GM23338 (cell line): ENCODE data around the gene RMC1. TPM values are rescaled to one million over a fixed set of nuclear protein-coding genes. Genes with fewer than 3 reads are reported as not detected.

ENCODE experiments used
- ATAC-seq: fragments of 200-7000 bp; cut with Tn5 transposase; 3 replicates; pipeline ENCODE4 v1.9.1; 2020
- DNase-seq: peaks from one replicate; pipeline ENCODE4 v3.0.0-alpha.2; 2015; ENCODE audit warnings: low spot score
- H2AFZ ChIP-seq: fragments of 200-600 bp; sonication (generic); 2 replicates; pipeline ENCODE4 v1.8.0; 2016; ENCODE audit warnings: antibody characterized with exemption, mild to moderate bottlenecking, moderate library complexity
- H3F3A ChIP-seq: fragments of 200-600 bp; sonication (generic); replicated peaks from 2 replicates; pipeline ENCODE4 v1.8.0; 2017; ENCODE audit warnings: antibody characterized with exemption, mixed run types, low read depth
- H3K27ac ChIP-seq: fragments of 200-600 bp; sonication (generic); 2 replicates; pipeline ENCODE4 v1.6.1; 2016; ENCODE audit warnings: low read depth
- H3K27me3 ChIP-seq: fragments of 200-600 bp; sonication (generic); 2 replicates; pipeline ENCODE4 v1.8.0; 2016; ENCODE audit warnings: mild to moderate bottlenecking, mixed run types, moderate library complexity; ENCODE audit not compliant: insufficient read depth
- H3K36me3 ChIP-seq: fragments of 200-600 bp; sonication (generic); 2 replicates; pipeline ENCODE4 v1.8.0; 2016; ENCODE audit warnings: mild to moderate bottlenecking; ENCODE audit not compliant: insufficient read depth
- H3K4me1 ChIP-seq: fragments of 200-600 bp; sonication (generic); 2 replicates; pipeline ENCODE4 v1.8.0; 2016; ENCODE audit warnings: mild to moderate bottlenecking, moderate library complexity; ENCODE audit not compliant: insufficient read depth
- H3K4me2 ChIP-seq: fragments of 200-600 bp; sonication (generic); 2 replicates; pipeline ENCODE4 v1.7.1; 2017; ENCODE audit warnings: mixed run types
- H3K4me3 ChIP-seq: fragments of 200-600 bp; sonication (generic); 2 replicates; pipeline ENCODE4 v1.6.1; 2016; ENCODE audit warnings: mixed run types
- H3K79me2 ChIP-seq: fragments of 200-600 bp; sonication (generic); replicated peaks from 2 replicates; pipeline ENCODE4 v1.8.0; 2017; ENCODE audit warnings: mild to moderate bottlenecking; ENCODE audit not compliant: insufficient read depth
- H3K9me2 ChIP-seq: fragments of 200-600 bp; sonication (generic); 2 replicates; pipeline ENCODE4 v1.8.0; 2017; ENCODE audit not compliant: insufficient read depth
- H4K20me1 ChIP-seq: fragments of 200-600 bp; sonication (generic); replicated peaks from 2 replicates; pipeline ENCODE4 v1.8.0; 2017; ENCODE audit warnings: mild to moderate bottlenecking; ENCODE audit not compliant: insufficient read depth
- H3K27ac Mint-ChIP-seq: 2 replicates; pipeline ENCODE4 v1.8.0; 2020; ENCODE audit warnings: inconsistent platforms, mild to moderate bottlenecking, moderate library complexity, mixed read lengths
- H3K27me3 Mint-ChIP-seq: 3 replicates; pipeline ENCODE4 v1.8.0; 2022; ENCODE audit warnings: low read depth, mild to moderate bottlenecking, moderate library complexity, mixed read lengths, inconsistent platforms; ENCODE audit not compliant: insufficient read depth, poor library complexity
- H3K36me3 Mint-ChIP-seq: 3 replicates; pipeline ENCODE4 v1.8.0; 2021; ENCODE audit warnings: low read depth, mild to moderate bottlenecking, inconsistent platforms, moderate library complexity, mixed read lengths
- H3K4me1 Mint-ChIP-seq: 3 replicates; pipeline ENCODE4 v1.8.0; 2020; ENCODE audit warnings: mild to moderate bottlenecking, inconsistent platforms, mixed read lengths
- H3K4me3 Mint-ChIP-seq: 3 replicates; pipeline ENCODE4 v1.8.0; 2021; ENCODE audit warnings: moderate library complexity, mild to moderate bottlenecking, inconsistent platforms, mixed read lengths
- H3K9me3 Mint-ChIP-seq: 3 replicates; pipeline ENCODE4 v1.8.0; 2020; ENCODE audit warnings: moderate library complexity, mild to moderate bottlenecking, inconsistent platforms, mixed read lengths
- EZH2 ChIP-seq: fragments of 200-600 bp; sonication (generic); IDR thresholded peaks from one replicate; pipeline ENCODE4 v1.8.0; 2017; ENCODE audit warnings: antibody characterized with exemption, mild to moderate bottlenecking, low read depth; ENCODE audit not compliant: unreplicated experiment
- JUNB ChIP-seq: IDR thresholded peaks from one replicate; pipeline ENCODE4 v1.6.1; 2016; ENCODE audit warnings: antibody characterized with exemption; ENCODE audit not compliant: unreplicated experiment
- POLR2AphosphoS5 ChIP-seq: IDR thresholded peaks from 2 replicates; pipeline ENCODE4 v1.6.1; 2016; ENCODE audit warnings: antibody characterized with exemption, low read depth
- STAT1 ChIP-seq: IDR thresholded peaks from one replicate; pipeline ENCODE4 v1.6.1; 2016; ENCODE audit warnings: antibody characterized with exemption; ENCODE audit not compliant: unreplicated experiment
- ZNF114 ChIP-seq: fragments of 250-450 bp; sonication (Bioruptor Pico); IDR thresholded peaks from 2 replicates; pipeline ENCODE4 v1.5.0; 2020; ENCODE audit warnings: mild to moderate bottlenecking, moderate library complexity
- ZNF331 ChIP-seq: fragments of 250-450 bp; sonication (Bioruptor Pico); IDR thresholded peaks from 2 replicates; pipeline ENCODE4 v1.5.0; 2020; ENCODE audit warnings: low read depth, mild to moderate bottlenecking, moderate library complexity
- polyA plus RNA-seq: library from polyadenylated mRNA; unstranded; fragments of >200 nt; fragmentation: Nextera tagmentation; extraction: Ambion mirVana; gene quantifications from 2 replicates; pipeline ENCODE4 v1.2.1, GENCODE V29; 2016
- total RNA-seq: library from RNA; depleted of rRNA; stranded (reverse); fragments of >200 nt; shearing (Covaris generic); gene quantifications from 2 replicates; pipeline ENCODE4 v1.2.3, GENCODE V29; 2014
- TF ChIP-seq, protein P1 (sequence below): fragments of 250-450 bp; sonication (Bioruptor Pico); IDR thresholded peaks from 2 replicates; pipeline ENCODE4 v1.5.0; 2020; ENCODE audit warnings: mild to moderate bottlenecking, moderate library complexity
- TF ChIP-seq, protein P2 (sequence below), 2 experiments: fragments of 200-600 bp in 1 of 2; sonication (generic) in 1 of 2; conservative IDR thresholded peaks; 2 replicates each; pipeline versions ENCODE4 v1.5.1 to v1.6.1; 2016 to 2017; ENCODE audit warnings: antibody characterized with exemption in 2 of 2, low read depth in 2 of 2, mild to moderate bottlenecking in 2 of 2, moderate library complexity in 1 of 2

Gene RMC1
- total and polyA plus RNA-seq, 2 experiments from 2014 or later, result 18.9 to 24.6 TPM

DNA sequence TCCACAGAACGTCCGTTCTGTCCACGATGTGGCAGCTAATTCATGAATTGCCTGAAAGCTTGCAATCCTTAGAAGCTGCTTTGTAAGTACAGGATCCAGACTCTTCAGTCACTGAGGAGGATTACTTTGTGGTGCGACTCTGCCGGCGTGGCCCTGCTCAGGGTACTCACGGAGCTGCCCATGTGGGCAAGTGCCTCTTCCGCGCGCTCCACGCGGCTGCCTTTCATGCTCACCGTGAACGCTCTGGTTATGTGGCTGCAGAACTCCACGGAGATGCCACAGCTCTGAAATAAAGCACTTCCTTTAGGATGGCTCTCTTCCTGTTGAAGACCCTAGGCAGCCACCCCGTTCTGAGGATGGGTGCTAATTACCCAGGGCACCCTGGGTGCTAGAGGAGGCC is 31.0 kb downstream of the RMC1 start (continued):
- TF ChIP-seq, protein P1, sequence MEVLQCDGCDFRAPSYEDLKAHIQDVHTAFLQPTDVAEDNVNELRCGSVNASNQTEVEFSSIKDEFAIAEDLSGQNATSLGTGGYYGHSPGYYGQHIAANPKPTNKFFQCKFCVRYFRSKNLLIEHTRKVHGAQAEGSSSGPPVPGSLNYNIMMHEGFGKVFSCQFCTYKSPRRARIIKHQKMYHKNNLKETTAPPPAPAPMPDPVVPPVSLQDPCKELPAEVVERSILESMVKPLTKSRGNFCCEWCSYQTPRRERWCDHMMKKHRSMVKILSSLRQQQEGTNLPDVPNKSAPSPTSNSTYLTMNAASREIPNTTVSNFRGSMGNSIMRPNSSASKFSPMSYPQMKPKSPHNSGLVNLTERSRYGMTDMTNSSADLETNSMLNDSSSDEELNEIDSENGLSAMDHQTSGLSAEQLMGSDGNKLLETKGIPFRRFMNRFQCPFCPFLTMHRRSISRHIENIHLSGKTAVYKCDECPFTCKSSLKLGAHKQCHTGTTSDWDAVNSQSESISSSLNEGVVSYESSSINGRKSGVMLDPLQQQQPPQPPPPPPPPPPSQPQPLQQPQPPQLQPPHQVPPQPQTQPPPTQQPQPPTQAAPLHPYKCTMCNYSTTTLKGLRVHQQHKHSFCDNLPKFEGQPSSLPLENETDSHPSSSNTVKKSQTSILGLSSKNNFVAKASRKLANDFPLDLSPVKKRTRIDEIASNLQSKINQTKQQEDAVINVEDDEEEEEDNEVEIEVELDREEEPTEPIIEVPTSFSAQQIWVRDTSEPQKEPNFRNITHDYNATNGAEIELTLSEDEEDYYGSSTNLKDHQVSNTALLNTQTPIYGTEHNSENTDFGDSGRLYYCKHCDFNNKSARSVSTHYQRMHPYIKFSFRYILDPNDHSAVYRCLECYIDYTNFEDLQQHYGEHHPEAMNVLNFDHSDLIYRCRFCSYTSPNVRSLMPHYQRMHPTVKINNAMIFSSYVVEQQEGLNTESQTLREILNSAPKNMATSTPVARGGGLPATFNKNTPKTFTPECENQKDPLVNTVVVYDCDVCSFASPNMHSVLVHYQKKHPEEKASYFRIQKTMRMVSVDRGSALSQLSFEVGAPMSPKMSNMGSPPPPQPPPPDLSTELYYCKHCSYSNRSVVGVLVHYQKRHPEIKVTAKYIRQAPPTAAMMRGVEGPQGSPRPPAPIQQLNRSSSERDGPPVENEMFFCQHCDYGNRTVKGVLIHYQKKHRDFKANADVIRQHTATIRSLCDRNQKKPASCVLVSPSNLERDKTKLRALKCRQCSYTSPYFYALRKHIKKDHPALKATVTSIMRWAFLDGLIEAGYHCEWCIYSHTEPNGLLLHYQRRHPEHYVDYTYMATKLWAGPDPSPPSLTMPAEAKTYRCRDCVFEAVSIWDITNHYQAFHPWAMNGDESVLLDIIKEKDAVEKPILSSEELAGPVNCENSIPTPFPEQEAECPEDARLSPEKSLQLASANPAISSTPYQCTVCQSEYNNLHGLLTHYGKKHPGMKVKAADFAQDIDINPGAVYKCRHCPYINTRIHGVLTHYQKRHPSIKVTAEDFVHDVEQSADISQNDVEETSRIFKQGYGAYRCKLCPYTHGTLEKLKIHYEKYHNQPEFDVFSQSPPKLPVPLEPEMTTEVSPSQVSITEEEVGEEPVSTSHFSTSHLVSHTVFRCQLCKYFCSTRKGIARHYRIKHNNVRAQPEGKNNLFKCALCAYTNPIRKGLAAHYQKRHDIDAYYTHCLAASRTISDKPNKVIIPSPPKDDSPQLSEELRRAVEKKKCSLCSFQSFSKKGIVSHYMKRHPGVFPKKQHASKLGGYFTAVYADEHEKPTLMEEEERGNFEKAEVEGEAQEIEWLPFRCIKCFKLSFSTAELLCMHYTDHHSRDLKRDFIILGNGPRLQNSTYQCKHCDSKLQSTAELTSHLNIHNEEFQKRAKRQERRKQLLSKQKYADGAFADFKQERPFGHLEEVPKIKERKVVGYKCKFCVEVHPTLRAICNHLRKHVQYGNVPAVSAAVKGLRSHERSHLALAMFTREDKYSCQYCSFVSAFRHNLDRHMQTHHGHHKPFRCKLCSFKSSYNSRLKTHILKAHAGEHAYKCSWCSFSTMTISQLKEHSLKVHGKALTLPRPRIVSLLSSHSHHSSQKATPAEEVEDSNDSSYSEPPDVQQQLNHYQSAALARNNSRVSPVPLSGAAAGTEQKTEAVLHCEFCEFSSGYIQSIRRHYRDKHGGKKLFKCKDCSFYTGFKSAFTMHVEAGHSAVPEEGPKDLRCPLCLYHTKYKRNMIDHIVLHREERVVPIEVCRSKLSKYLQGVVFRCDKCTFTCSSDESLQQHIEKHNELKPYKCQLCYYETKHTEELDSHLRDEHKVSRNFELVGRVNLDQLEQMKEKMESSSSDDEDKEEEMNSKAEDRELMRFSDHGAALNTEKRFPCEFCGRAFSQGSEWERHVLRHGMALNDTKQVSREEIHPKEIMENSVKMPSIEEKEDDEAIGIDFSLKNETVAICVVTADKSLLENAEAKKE, result no peak
- TF ChIP-seq ZNF114 (CRISPR knock-in tag), result no peak
- no peak for TF ChIP-seq ZNF331
- TF ChIP-seq EZH2, result no peak
- TF ChIP-seq, protein P2, sequence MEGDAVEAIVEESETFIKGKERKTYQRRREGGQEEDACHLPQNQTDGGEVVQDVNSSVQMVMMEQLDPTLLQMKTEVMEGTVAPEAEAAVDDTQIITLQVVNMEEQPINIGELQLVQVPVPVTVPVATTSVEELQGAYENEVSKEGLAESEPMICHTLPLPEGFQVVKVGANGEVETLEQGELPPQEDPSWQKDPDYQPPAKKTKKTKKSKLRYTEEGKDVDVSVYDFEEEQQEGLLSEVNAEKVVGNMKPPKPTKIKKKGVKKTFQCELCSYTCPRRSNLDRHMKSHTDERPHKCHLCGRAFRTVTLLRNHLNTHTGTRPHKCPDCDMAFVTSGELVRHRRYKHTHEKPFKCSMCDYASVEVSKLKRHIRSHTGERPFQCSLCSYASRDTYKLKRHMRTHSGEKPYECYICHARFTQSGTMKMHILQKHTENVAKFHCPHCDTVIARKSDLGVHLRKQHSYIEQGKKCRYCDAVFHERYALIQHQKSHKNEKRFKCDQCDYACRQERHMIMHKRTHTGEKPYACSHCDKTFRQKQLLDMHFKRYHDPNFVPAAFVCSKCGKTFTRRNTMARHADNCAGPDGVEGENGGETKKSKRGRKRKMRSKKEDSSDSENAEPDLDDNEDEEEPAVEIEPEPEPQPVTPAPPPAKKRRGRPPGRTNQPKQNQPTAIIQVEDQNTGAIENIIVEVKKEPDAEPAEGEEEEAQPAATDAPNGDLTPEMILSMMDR (conservative IDR thresholded peaks at IDR 0.05; ENCODE audit: low read depth in 2 of 2), result no peak
- TF ChIP-seq JUNB, result no peak
- no peak for TF ChIP-seq STAT1

DNA sequence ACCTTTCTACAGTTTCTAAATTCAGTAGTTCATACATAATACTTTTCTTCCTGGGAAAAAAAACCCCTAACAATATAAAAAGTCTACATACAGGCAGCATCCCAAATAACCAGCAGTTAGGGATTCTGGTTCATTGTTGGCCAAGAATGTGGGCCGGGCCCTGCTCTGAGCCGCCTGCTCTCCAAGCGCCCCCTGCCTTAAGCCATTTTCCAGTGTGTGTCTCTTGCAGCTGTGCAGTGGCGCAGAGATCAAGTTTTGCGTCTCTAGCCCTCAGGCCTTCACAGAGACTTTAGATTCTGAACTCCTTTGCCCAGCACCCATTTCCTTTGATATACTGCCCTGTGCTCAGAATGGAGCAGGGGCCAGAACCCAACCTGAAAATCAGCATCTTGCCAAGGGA is 32.9 kb downstream of the RMC1 start:
- no peaks in the 10 kb centered on the region for H3K79me2 ChIP-seq
- H3K36me3 ChIP-seq, result peaks cover 78% of the 10 kb centered on the region
- H3F3A ChIP-seq, result 0 out of 2 replicates have a peak, but pooled peaks cover 5% of the 10 kb centered on the region
- DNase-seq, result peak; percentile 21
- TF ChIP-seq, protein P2 (conservative IDR thresholded peaks at IDR 0.05; ENCODE audit: low read depth in 2 of 2), result 0 out of 4 replicates have a peak, but pooled peaks of 1 of the 2 experiments have one; percentile 15
- TF ChIP-seq POLR2AphosphoS5 (no peak), JUNB (no peak)
- H2AFZ ChIP-seq, result no peak overlapping the region
- H4K20me1 ChIP-seq, result peaks cover 11% of the 10 kb centered on the region; the same call in 1 of the 2 replicates
- 0 out of 2 replicates have a peak overlapping the region, but pooled peaks have one; percentile 14 for H3K27ac ChIP-seq
- Mint-ChIP-seq H3K9me3 (no peaks in the 10 kb centered on the region), H3K36me3 (peaks cover 85% of the 10 kb centered on the region), H3K27ac (no peak overlapping the region), H3K27me3 (no peaks in the 10 kb centered on the region), H3K4me3 (no peak overlapping the region), H3K4me1 (no peaks in the 10 kb centered on the region)
- H3K9me2 ChIP-seq, result no peaks in the 10 kb centered on the region
- no peaks in the 10 kb centered on the region for H3K27me3 ChIP-seq
- no peak for ATAC-seq
- no peak overlapping the region for H3K4me3 ChIP-seq
- H3K4me1 ChIP-seq, result no peaks in the 10 kb centered on the region
- no peak overlapping the region for H3K4me2 ChIP-seq
